Effector memory CD4-positive, alpha-beta T cell (primary cell): ENCODE measurements around the gene REXO1.
A peak's percentile ranks its signal among the peaks of the same experiment; 100 is the strongest.

ENCODE experiments used
- DNase-seq, 3 donors: peaks; one replicate each; pipeline ENCODE4 v3.0.0-alpha.2; 2020
- H3K27ac ChIP-seq: 2 replicates; pipeline ENCODE4 v1.7.0; 2013; ENCODE audit warnings: mild to moderate bottlenecking, low read length, moderate library complexity; ENCODE audit not compliant: insufficient read depth, poor library complexity, severe bottlenecking
- H3K27me3 ChIP-seq: replicated peaks from 2 replicates; pipeline ENCODE4 v1.7.0; 2013; ENCODE audit warnings: mild to moderate bottlenecking, low read length; ENCODE audit not compliant: insufficient read depth, control insufficient read depth, poor library complexity, severe bottlenecking
- H3K36me3 ChIP-seq: 2 replicates; pipeline ENCODE4 v1.7.0; 2013; ENCODE audit warnings: mild to moderate bottlenecking, low read length, moderate library complexity; ENCODE audit not compliant: control insufficient read depth, insufficient read depth
- H3K4me1 ChIP-seq: 2 replicates; pipeline ENCODE4 v1.7.0; 2013; ENCODE audit warnings: low read length, mild to moderate bottlenecking; ENCODE audit not compliant: control insufficient read depth, insufficient read depth, poor library complexity, severe bottlenecking
- H3K4me3 ChIP-seq: 2 replicates; pipeline ENCODE4 v1.7.0; 2013; ENCODE audit warnings: low read length, low read depth, mild to moderate bottlenecking; ENCODE audit not compliant: insufficient read depth, poor library complexity, severe bottlenecking
- H3K9me3 ChIP-seq: 2 replicates; pipeline ENCODE4 v1.7.0; 2013; ENCODE audit warnings: mild to moderate bottlenecking, low read length, moderate library complexity; ENCODE audit not compliant: control insufficient read depth

The REXO1 gene

DNA sequence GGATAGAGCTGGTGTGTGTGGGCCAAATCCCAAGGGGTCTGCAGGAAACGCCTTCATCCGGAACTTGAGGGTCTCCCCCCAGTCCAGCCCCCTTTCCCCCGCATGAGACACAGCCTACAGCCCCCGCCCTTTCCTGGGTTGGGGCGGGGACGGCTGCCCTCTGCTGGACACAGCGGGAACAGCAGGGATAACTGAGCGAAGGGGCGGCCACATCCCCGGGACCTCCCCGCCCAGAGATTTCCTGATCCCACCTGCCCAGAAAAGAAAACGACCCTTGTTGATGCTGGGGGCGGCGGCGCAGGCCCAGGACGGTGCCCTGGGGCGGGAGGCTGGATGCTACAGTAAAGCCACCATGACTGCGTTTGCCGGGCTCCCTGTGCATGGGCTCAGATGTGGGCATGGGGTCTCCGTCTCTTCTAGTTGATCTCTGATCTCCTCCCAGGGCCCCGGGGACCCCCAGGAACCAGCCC, 80.8 kb downstream of the REXO1 start:
- Histone ChIP-seq H3K4me1 (peaks cover 4% of the 10 kb centered on the region), H3K9me3 (peaks cover 11% of the 10 kb centered on the region), H3K4me3 (no peak overlapping the region), H3K27me3 (peaks cover 69% of the 10 kb centered on the region), H3K27ac (no peak overlapping the region), H3K36me3 (no peaks in the 10 kb centered on the region)
- peak; percentile 18 to 39 (median 22) for DNase-seq

DNA sequence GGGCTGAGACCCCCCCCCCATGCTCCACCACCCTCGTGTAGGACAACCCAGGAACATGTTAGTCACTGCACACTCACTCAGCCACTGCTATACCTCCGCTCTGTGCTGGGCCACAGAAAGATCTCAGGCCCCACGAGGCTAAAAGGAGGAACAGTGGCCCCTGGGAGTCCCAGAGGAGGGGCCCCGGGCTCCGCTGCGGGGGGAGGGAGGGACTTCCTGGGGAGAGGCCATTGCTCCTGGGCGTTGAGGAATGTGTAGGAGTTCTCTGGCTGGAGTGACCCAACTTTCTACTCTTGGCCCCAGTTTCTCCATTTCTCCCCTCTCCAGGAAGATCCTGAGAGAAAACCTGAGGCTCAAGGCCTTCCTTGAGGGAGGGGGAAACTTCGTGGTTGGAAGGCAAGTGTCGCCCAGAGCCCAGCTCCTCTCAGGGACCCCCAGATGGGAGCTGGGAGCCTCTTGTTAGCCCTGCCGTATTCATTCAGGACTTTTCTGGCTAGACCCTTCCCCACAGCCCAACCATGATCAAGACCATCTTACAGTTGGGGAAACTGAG, 81.4 kb downstream of the REXO1 start:
- H3K9me3 ChIP-seq = peaks cover 11% of the 10 kb centered on the region
- H3K27ac ChIP-seq = no peak overlapping the region
- peaks cover 4% of the 10 kb centered on the region for H3K4me1 ChIP-seq
- H3K4me3 ChIP-seq = no peak overlapping the region
- H3K27me3 ChIP-seq = peaks cover 76% of the 10 kb centered on the region
- H3K36me3 ChIP-seq = no peaks in the 10 kb centered on the region
- DNase-seq = no peak

DNA sequence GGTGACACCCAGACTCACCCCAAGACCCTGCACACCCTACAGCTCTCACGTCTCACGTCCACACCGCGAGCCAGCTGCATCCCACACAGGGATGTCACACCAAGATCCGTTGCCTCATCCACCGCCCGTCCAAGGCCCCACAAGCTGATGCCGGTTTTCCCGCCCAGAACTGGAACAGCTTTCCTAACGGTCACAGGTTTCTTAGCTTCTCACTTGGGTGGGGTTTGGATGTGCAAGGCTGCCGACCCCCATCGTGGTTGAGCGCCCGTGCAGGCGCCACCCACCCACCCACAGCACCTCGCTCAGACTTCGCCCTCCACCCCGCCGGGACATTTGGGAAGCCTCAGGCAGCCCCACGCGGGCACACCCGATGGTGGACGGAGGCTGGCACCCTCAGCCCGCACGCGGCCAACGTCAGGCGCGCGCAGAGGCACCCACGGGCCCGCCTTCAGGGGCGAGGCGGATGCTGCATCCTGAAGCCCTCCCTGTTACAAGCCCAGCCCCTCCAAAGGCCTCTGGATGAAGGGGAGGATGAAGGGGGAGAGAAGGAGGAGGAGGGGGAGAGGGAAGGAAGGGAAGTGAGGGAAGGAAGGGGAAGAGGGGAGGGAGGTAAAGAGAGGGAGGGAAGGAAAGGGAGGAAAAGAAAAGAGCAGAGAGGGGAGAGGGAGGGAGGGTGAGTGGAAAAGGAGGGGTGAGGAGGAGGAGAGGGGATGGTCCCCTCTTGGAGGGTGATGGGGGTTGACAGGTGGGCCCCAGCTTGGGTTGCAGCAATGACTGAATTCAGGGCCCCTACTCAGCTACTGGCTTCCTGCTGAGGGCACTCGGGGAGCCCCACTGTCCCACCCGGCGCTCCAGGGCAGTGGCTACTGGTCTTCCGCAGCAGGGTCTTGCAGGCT, 82.1 kb downstream of the REXO1 start:
- Histone ChIP-seq H3K4me1 (peaks cover 4% of the 10 kb centered on the region), H3K36me3 (no peaks in the 10 kb centered on the region), H3K9me3 (peaks cover 7% of the 10 kb centered on the region), H3K27ac (no peak overlapping the region), H3K27me3 (peaks cover 79% of the 10 kb centered on the region), H3K4me3 (no peak overlapping the region)
- DNase-seq = no peak
